GM12878 (cell line): ENCODE measurements around the gene OXER1. TPM values are rescaled to one million over a fixed set of nuclear protein-coding genes. Genes with fewer than 3 reads are reported as not detected.

Source experiments
- ATAC-seq: fragments of 200-7000 bp; cut with Tn5 transposase; 3 replicates; pipeline ENCODE4 v1.9.1; 2020; ENCODE audit warnings: mild to moderate bottlenecking, moderate library complexity
- BruUV-seq: library from RNA; stranded (reverse); fragments of 400-500 nt; replicated peaks from 2 replicates; lab custom pipeline; 2021; lab: Mats Ljungman, UMichigan
- CTCF ChIA-PET: fragments of 300-600 bp; sonication (Branson Sonifier 250); formaldehyde crosslinking; extraction: SDS; loops from one replicate; lab custom pipeline; 2021; ENCODE audit warnings: inconsistent platforms; lab: Yijun Ruan, JAX
- POLR2A ChIA-PET: fragments of 350-600 bp; formaldehyde crosslinking; extraction: SDS; loops from one replicate; lab custom pipeline; 2021; ENCODE audit warnings: inconsistent platforms; lab: Charles Lee
- RAD21 ChIA-PET: fragments of 300-600 bp; sonication (Branson Sonifier 250); formaldehyde crosslinking; loops from one replicate; lab custom pipeline; 2023; ENCODE audit warnings: antibody characterized with exemption; ENCODE audit not compliant: unreplicated experiment; lab: Charles Lee
- SMC1A ChIA-PET: fragments of 300-600 bp; sonication (Branson Sonifier 250); formaldehyde crosslinking; loops from one replicate; lab custom pipeline; 2023; ENCODE audit not compliant: unreplicated experiment, uncharacterized antibody; lab: Charles Lee
- DNase-seq: peaks from one replicate; pipeline ENCODE4 v3.0.0-alpha.2; 2011; ENCODE audit warnings: low read depth, low spot score
- FAIRE-seq: peaks from 3 replicates; lab custom pipeline; 2011; peaks lifted over from hg19 to GRCh38; lab: Jason Lieb, UNC
- H2AFZ ChIP-seq: 2 replicates; pipeline ENCODE4 v1.6.0; 2011; ENCODE audit warnings: low read depth, low read length, control low read depth; ENCODE audit not compliant: control insufficient read depth
- H3K27ac ChIP-seq: 2 replicates; pipeline ENCODE4 v1.5.1; 2011; ENCODE audit warnings: control low read depth; ENCODE audit not compliant: control insufficient read depth, insufficient read depth
- H3K27me3 ChIP-seq, 2 experiments: replicated peaks in 1 of 2; 2 replicates each; pipeline versions ENCODE4 v1.6.0 to v1.6.1; 2011; ENCODE audit warnings: low read length in 1 of 2; ENCODE audit not compliant: control insufficient read depth in 2 of 2, insufficient read depth in 2 of 2
- H3K36me3 ChIP-seq, 2 experiments: 2 replicates each; pipeline ENCODE4 v1.5.1; 2011; ENCODE audit warnings: low read length in 1 of 2; ENCODE audit not compliant: control insufficient read depth in 2 of 2, insufficient read depth in 2 of 2
- H3K4me1 ChIP-seq: 2 replicates; pipeline ENCODE4 v1.6.1; 2011; ENCODE audit warnings: mild to moderate bottlenecking, low read length, moderate library complexity, mixed read lengths; ENCODE audit not compliant: control insufficient read depth, insufficient read depth
- H3K4me2 ChIP-seq: 2 replicates; pipeline ENCODE4 v1.6.0; 2011; ENCODE audit warnings: control low read depth; ENCODE audit not compliant: control insufficient read depth, insufficient read depth
- H3K4me3 ChIP-seq: fragments of 200-600 bp; sonication (generic); 2 replicates; pipeline ENCODE4 v1.5.1; 2016
- H3K79me2 ChIP-seq: 2 replicates; pipeline ENCODE4 v1.6.0; 2011; ENCODE audit warnings: low read length; ENCODE audit not compliant: control insufficient read depth, insufficient read depth
- H3K9ac ChIP-seq: 2 replicates; pipeline ENCODE4 v1.8.0; 2011; ENCODE audit warnings: low read length, control low read depth, mixed read lengths; ENCODE audit not compliant: control insufficient read depth, insufficient read depth
- H3K9me3 ChIP-seq: replicated peaks from 3 replicates; pipeline ENCODE4 v1.5.1; 2011; ENCODE audit warnings: mild to moderate bottlenecking, low read length; ENCODE audit not compliant: control insufficient read depth, insufficient read depth
- H4K20me1 ChIP-seq: 2 replicates; pipeline ENCODE4 v1.6.0; 2011; ENCODE audit not compliant: control insufficient read depth, insufficient read depth
- CBX5 ChIP-seq: sonication (generic); IDR thresholded peaks from 2 replicates; pipeline ENCODE4 v1.6.1; 2016; ENCODE audit warnings: low read depth, moderate library complexity, mild to moderate bottlenecking, inconsistent platforms
- CTCF ChIP-seq, 3 experiments: IDR thresholded peaks in 2 of 3; conservative IDR thresholded peaks in 1 of 3; 2 replicates each; pipeline ENCODE4 v1.5.1; 2011; ENCODE audit warnings: low read depth in 3 of 3, low read length in 3 of 3, mild to moderate bottlenecking in 3 of 3, control low read depth in 2 of 3, moderate library complexity in 2 of 3, inconsistent platforms in 1 of 3, mixed read lengths in 1 of 3; ENCODE audit not compliant: control insufficient read depth in 2 of 3, insufficient read depth in 1 of 3; ENCODE audit errors: extremely low read depth in 1 of 3
- E2F8 ChIP-seq: fragments of 450-650 bp; IDR thresholded peaks from 2 replicates; pipeline ENCODE4 v1.6.1; 2018; ENCODE audit warnings: mild to moderate bottlenecking, low read depth, moderate library complexity; ENCODE audit not compliant: partially characterized antibody
- HDGF ChIP-seq: fragments of 450-650 bp; IDR thresholded peaks from 2 replicates; pipeline ENCODE4 v1.6.1; 2016; ENCODE audit warnings: antibody characterized with exemption
- IRF4 ChIP-seq: IDR thresholded peaks from 2 replicates; pipeline ENCODE4 v1.6.1; 2011; ENCODE audit warnings: low read depth, low read length
- MTA3 ChIP-seq: IDR thresholded peaks from 2 replicates; pipeline ENCODE4 v1.6.1; 2012; ENCODE audit warnings: low read length, inconsistent platforms, borderline replicate concordance
- NFIC ChIP-seq: IDR thresholded peaks from 2 replicates; pipeline ENCODE4 v1.6.1; 2012; ENCODE audit warnings: low read depth, mild to moderate bottlenecking, inconsistent platforms, low read length, moderate library complexity
- PKNOX1 ChIP-seq: fragments of 450-650 bp; IDR thresholded peaks from 2 replicates; pipeline ENCODE4 v1.6.1; 2016; ENCODE audit warnings: mild to moderate bottlenecking
- POLR2A ChIP-seq: IDR thresholded peaks from 2 replicates; pipeline ENCODE4 v1.6.1; 2011; ENCODE audit warnings: low read depth, mild to moderate bottlenecking, low read length
- RAD51 ChIP-seq: fragments of 450-650 bp; IDR thresholded peaks from 2 replicates; pipeline ENCODE4 v1.6.1; 2016; ENCODE audit warnings: moderate library complexity, mild to moderate bottlenecking, inconsistent platforms
- TCF7 ChIP-seq: IDR thresholded peaks from 2 replicates; pipeline ENCODE4 v1.6.1; 2014; ENCODE audit warnings: antibody characterized with exemption, borderline replicate concordance
- ZZZ3 ChIP-seq: IDR thresholded peaks from 2 replicates; pipeline ENCODE4 v1.6.1; 2011; ENCODE audit warnings: low read depth; ENCODE audit not compliant: control insufficient read depth, insufficient read length
- WGBS: methylation state at CpG from one replicate; pipeline ENCODE4 v1.1.6; 2016; ENCODE audit warnings: low lambda C conversion rate; ENCODE audit not compliant: insufficient replicate concordance, insufficient coverage; ENCODE audit errors: missing lambda C conversion rate; 5-methylcytosine and 5-hydroxymethylcytosine counted together
- in situ Hi-C: fragments of 300-500 bp; cut with MboI; formaldehyde crosslinking; loops from 9 replicates; pipeline ENCODE4 v1.14.3; 2018; ENCODE audit warnings: mixed read lengths
- intact Hi-C: fragments of 100-400 bp; cut with micrococcal nuclease; formaldehyde crosslinking; loops from one replicate; pipeline ENCODE4 v1.14.2; 2022; ENCODE audit not compliant: unreplicated experiment
- polyA plus RNA-seq, 11 experiments: library from polyadenylated mRNA; depleted of rRNA in 4 of 11; unstranded in 6 of 11; stranded (reverse) in 5 of 11; fragments of >200 nt; fragmentation: Nextera tagmentation in 4 of 11; fragmentation: Illumina TruSeq in 1 of 11; extraction: Ambion mirVana in 4 of 11; extraction: Trizol in 1 of 11; gene quantifications; 1 replicate in 1 of 11; 2 replicates in 10 of 11; pipeline versions ENCODE4 v1.2.1 to v1.2.3, GENCODE V29; 2011 to 2016; ENCODE audit warnings: inconsistent platforms in 2 of 11, missing spikeins in 2 of 11, low read depth in 1 of 11
- total RNA-seq, 4 experiments: library from RNA; depleted of rRNA in 3 of 4; stranded (reverse); fragments of >200 nt in 3 of 4; fragmentation: Illumina TruSeq in 1 of 4; extraction: Trizol in 1 of 4; gene quantifications; 2 replicates each; pipeline versions ENCODE4 v1.2.1 to v1.2.3, GENCODE V29; 2013 to 2021
- TF ChIP-seq, protein P1 (sequence below): IDR thresholded peaks from 2 replicates; pipeline ENCODE4 v1.6.1; 2011; ENCODE audit warnings: mild to moderate bottlenecking, low read depth, low read length, moderate library complexity; ENCODE audit not compliant: insufficient replicate concordance
- TF ChIP-seq, protein P2 (sequence below): fragments of 450-650 bp; IDR thresholded peaks from 2 replicates; pipeline ENCODE4 v1.6.1; 2016; ENCODE audit warnings: mild to moderate bottlenecking

The OXER1 gene
- total and polyA plus RNA-seq, 10 of the 15 experiments (the other 5 are each of a cell fraction or from before 2014, with no cell fraction given): 0.11 to 8.6 (median 3.3) TPM

DNA sequence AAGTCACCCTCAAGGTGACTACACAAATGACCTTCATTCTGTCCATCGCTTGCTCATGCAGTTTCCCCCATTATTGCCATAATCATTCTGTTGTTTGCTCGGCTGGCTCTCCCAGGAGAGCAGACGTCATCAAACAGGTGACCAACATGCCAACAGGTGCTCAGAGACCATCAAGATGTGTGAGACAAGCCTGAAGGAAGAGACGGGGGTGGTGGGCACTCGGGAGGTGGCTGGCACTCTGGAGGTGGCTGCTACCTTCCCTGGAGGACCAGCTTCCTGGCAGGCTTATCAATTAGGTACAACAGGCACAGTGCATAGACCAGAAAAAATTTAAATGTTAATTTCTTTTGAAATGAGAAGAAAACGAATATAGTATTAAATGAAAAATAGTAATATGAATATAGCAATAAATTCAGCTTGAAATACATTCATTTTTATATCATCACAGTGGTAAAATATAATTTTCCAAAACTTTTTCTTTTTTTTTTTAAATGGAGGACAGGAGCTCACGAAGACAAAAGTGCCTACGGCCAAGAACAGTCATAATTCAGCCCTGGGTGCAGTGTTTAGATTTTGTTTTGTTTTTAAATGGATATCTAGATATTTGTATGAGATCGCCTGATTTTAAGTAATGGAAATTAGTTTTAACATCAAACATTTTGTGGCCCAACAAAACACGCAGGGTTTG is 45.3 kb upstream of the OXER1 start:
- H3K4me1 ChIP-seq: peaks cover 9% of the 10 kb centered on the region
- SMC1A ChIA-PET: interaction anchor here (0.5 to 3.7 kb wide), 9 partner anchors 10 to 311 kb away, joined by 3 to 60 read pairs (median 4); partner anchors contain the start of gene HAAO
- H4K20me1 ChIP-seq: no peaks in the 10 kb centered on the region
- peak overlapping the region; percentile 68 for H3K4me3 ChIP-seq
- RAD21 ChIA-PET: interaction anchor here (1.8 to 3.5 kb wide), 5 partner anchors 9 to 210 kb away, joined by 5 to 96 read pairs (median 8); partner anchors contain the start of gene HAAO
- WGBS: 13% methylated on average over 10 of the region's 10 CpGs
- DNase-seq (no peak), FAIRE-seq (no peak), ATAC-seq (no peak)
- CTCF ChIA-PET: interaction anchor here (0.6 to 6.1 kb wide), 5 partner anchors 9 to 733 kb away, joined by 3 to 69 read pairs (median 12); partner anchors contain the start of gene HAAO
- H3K79me2 ChIP-seq: no peaks in the 10 kb centered on the region
- H3K36me3 ChIP-seq: no peaks in the 10 kb centered on the region
- TSS peak; percentile 80 for BruUV-seq
- H3K27ac ChIP-seq: peak overlapping the region; percentile 97
- POLR2A ChIA-PET: interaction anchor here (0.6 to 3.8 kb wide), 4 partner anchors 8 to 511 kb away, joined by 3 to 99 read pairs (median 10); no protein-coding TSS in a partner anchor
- intact Hi-C loops: no loop called here
- H3K4me2 ChIP-seq: peak overlapping the region; percentile 54
- in situ Hi-C loops: no loop called here
- no peaks in the 10 kb centered on the region; the same call in 2 of the 3 replicates for H3K9me3 ChIP-seq
- H3K27me3 ChIP-seq: no peaks in the 10 kb centered on the region
- H3K9ac ChIP-seq: peak overlapping the region; percentile 97
- peak overlapping the region; percentile 74; the same call in 1 of the 2 replicates for H2AFZ ChIP-seq
- TF ChIP-seq CTCF (IDR thresholded peaks at IDR 0.05 in 2 of 3, conservative IDR thresholded peaks at IDR 0.05 in 1 of 3; ENCODE audit: control insufficient read depth in 2 of 3, extremely low read depth in 1 of 3, insufficient read depth in 1 of 3, low read depth in 3 of 3, low read length in 3 of 3) (no peak), PKNOX1 (no peak), HDGF (no peak), ZZZ3 (no peak), CBX5 (0 out of 2 replicates have a peak, but pooled peaks have one; percentile 18), RAD51 (no peak), NFIC (no peak), MTA3 (0 out of 2 replicates have a peak, but pooled peaks have one; percentile 33), IRF4 (no peak), E2F8 (peak; percentile 21), POLR2A (no peak), TCF7 (no peak)
- TF ChIP-seq, protein P1, sequence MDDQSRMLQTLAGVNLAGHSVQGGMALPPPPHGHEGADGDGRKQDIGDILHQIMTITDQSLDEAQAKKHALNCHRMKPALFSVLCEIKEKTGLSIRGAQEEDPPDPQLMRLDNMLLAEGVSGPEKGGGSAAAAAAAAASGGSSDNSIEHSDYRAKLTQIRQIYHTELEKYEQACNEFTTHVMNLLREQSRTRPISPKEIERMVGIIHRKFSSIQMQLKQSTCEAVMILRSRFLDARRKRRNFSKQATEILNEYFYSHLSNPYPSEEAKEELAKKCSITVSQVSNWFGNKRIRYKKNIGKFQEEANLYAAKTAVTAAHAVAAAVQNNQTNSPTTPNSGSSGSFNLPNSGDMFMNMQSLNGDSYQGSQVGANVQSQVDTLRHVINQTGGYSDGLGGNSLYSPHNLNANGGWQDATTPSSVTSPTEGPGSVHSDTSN: no peak
- TF ChIP-seq, protein P2, sequence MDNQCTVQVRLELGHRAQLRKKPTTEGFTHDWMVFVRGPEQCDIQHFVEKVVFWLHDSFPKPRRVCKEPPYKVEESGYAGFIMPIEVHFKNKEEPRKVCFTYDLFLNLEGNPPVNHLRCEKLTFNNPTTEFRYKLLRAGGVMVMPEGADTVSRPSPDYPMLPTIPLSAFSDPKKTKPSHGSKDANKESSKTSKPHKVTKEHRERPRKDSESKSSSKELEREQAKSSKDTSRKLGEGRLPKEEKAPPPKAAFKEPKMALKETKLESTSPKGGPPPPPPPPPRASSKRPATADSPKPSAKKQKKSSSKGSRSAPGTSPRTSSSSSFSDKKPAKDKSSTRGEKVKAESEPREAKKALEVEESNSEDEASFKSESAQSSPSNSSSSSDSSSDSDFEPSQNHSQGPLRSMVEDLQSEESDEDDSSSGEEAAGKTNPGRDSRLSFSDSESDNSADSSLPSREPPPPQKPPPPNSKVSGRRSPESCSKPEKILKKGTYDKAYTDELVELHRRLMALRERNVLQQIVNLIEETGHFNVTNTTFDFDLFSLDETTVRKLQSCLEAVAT: 0 out of 2 replicates have a peak, but pooled peaks have one; percentile 22
